Measurements from ENCODE around the gene PPP1R12C.

The PPP1R12C gene

GRCh38 chr19:55088543-55089341, 28.7 kb downstream of the PPP1R12C start:
- peak; percentile 53 to 72 for DNase-seq

GRCh38 chr19:55088021-55088451, 29.4 kb downstream of the PPP1R12C start:
- no peak for DNase-seq

DNA sequence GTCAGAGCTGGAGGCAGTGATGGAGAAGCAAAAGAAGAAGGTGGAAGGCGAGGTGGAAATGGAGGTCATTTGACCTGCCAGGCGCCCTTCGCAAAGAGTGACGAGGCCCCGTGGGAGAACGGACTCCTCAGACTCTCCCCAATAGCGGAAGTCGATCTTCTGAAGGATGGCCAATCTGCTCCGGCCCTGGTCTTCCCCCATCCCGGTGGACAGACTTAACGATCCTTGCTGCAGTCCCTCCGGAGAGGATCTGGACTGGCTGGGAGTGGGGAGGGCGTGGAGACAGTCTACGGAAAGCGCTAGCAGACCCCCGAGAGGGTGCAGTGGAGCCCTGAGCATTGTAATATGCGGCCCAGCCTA, 29.9 kb downstream of the PPP1R12C start:
- DNase-seq = no peak

DNA sequence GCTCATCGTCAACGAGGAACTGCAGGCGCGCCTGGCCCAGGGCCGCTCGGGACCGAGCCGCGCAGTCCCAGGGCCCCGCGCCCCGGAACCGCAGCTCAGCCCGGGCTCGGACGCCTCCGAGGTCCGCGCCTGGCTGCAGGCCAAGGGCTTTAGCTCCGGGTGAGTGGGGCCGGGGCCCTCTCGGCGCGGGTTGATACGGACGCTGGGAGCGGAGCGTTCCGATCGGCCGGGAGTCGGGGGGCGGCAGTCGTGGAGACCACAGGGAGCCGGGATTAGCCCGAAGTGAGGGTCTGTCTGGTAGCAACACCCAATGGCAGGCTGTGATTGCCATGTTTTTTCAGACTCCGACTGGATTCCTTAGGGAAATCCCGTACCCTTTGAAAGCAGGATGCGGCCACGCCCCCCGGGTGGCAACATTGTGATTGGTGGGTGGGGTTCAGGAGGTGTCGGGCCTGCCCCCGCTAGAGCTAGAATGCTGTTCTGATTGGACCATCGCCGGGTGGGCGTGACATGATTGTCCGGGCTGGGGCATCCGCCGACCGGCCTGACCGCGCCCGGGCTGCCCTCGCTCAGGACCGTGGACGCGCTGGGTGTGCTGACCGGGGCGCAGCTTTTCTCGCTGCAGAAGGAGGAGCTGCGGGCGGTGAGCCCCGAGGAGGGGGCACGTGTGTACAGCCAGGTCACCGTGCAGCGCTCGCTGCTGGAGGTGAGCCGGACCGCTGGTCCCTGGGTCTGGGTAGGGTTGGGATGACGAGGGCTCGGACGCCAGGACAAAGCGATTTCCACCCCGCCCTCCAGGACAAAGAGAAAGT, 30.5 kb downstream of the PPP1R12C start:
- peak; percentile 23 to 30 for DNase-seq

DNA sequence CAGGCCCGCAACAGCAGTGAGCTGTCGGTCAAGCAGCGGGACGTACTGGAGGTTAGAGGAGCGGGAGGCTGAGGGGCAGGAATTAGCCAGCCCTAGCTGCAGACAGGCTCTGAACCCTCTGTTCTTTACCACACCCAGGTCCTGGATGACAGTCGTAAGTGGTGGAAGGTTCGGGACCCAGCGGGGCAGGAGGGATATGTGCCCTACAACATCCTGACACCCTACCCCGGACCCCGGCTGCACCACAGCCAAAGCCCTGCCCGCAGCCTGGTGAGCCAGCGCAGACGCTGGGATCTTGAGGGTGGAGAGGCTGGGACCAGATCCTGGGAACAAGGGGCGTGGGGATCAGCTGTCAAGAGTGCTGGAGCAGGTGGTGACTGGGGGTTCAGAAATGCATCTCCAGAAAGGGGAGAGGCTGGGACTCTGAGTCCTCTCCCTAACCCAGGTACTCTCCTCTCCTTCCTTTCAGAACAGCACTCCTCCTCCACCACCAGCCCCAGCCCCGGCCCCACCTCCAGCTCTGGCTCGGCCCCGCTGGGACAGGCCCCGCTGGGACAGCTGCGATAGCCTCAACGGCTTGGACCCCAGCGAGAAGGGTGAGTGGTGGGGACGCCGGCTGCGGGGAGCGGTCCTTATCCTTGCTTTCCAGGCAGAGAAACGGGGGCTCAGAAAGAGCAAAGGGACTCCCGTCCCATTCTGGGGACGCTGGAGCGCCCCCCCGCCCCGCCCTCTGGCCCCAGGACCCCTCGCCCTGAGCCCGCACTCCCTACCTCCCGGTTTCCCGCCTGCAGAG, 31.3 kb downstream of the PPP1R12C start:
- DNase-seq = no peak

- DNase-seq = no peak
Measured at GRCh38 chr19:55084416-55084815, 33.0 kb downstream of the PPP1R12C start.

GRCh38 chr19:55083004-55083850, 34.2 kb downstream of the PPP1R12C start:
- no peak for DNase-seq

DNA sequence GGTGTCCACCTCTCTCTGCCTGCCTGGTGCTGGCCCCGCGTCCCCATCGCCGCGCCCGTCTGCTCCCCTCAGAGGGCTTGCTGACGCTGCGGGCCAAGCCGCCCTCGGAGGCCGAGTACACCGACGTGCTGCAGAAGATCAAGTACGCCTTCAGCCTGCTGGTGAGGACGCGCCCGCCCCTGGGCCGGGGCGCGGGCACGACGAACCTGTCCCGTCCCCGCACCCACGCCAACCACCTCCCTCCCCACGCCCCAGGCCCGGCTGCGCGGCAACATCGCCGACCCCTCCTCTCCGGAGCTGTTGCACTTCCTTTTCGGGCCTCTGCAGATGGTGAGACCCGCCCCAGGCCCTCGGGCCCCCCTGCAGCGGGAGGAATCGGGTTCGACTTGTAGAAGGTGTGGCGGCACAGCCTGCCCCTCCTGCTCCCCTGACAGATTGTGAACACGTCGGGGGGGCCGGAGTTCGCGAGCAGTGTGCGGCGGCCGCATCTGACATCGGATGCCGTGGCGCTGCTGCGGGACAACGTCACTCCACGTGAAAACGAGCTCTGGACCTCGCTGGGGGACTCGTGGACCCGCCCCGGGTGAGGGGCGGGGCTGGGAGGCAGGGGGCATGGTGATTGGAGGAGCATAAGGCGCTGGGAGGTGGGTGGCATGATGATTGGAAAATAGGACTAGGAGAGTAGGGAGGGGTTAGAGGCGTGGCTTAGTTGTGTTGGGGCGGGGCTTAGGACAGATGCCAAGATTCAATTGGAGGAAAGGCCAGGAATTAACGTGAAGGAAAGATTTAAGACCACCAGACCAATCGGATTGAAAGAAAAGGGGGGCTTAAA, 35.2 kb downstream of the PPP1R12C start:
- DNase-seq = no peak

DNA sequence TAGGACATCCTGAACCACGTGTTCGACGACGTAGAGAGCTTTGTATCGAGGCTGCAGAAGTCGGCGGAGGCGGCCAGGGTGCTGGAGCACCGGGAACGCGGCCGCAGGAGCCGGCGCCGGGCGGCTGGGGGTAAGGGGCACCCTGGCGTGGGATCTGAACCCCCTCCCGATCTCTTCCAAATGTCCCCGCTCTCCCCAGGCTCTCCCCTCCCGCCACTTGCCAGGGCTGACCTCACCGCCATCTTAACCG, 35.7 kb downstream of the PPP1R12C start:
- no peak for DNase-seq

DNA sequence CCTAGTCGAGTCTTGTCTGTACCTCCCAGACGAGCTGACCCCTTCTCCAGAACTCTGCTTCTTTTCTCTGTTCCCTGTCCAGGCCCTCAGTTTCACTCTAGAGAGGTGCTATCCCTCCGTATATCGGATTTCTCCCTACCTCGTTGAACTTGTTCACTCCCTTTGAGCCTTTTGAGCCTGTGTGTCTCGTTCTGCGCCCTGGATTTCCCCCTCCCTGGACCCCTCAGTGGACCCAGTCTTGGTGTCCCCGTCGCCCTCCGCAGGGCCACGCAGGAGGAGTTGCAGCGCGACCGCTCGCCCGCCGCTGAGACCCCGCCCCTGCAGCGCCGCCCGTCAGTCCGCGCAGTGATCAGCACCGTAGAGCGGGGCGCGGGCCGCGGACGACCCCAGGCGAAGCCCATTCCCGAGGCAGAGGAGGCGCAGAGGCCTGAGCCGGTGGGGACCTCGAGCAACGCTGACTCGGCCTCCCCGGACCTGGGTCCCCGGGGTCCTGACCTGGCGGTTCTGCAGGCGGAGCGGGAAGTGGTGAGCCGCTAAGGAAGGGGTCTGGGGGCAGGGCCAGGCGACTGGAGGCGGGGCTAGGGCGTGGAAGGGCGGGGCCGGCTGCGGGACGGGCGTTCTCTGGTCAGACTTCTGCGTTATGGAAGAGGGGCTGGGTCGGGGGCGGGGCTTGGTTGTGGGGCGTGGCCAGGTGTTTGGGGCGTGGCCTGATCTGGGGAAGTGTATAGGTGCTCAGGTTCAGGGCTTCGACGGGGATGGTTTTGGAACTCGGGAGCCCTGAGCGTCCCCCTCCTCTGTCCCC, 36.3 kb downstream of the PPP1R12C start:
- peak; percentile 20 to 51 for DNase-seq

- DNase-seq = peak; percentile 84 to 92
Measured at GRCh38 chr19:55080121-55080967, 37.1 kb downstream of the PPP1R12C start.

GRCh38 chr19:55079400-55080038, 37.9 kb downstream of the PPP1R12C start:
- no peak for DNase-seq

GRCh38 chr19:55078996-55079395, 38.4 kb downstream of the PPP1R12C start:
- DNase-seq = no peak

- no peak for DNase-seq
Measured at GRCh38 chr19:55077106-55077505, 40.3 kb downstream of the PPP1R12C start.

GRCh38 chr19:55076321-55076720, 41.1 kb downstream of the PPP1R12C start:
- no peak for DNase-seq

- DNase-seq = no peak
Measured at GRCh38 chr19:55075371-55075998, 42.0 kb downstream of the PPP1R12C start, which contains the start of gene EPS8L1. Gene EPS8L1, plus strand, starts transcription at chr19:55075869. Its CDS starts 576 bp downstream, at chr19:55076445.

DNA sequence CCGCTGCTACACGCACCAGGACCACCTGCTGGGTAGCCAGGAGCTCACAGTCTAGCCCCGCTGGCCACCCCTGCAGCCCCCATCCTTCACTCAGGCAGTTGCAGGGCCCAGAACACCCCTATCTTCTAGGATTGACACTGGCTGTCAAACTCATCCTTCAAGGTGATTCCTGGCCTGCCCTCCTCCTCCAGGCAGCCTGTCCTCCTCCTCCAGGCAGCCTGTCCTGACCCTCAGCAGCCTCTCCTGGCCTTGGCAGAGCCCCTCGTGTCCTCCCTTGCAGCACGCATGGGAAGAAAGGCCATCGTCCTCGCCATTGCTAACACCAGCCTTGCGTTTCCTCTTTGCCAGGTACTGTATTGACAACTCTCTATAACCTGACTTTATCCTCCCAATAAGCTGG, 45.5 kb downstream of the PPP1R12C start:
- DNase-seq = no peak

DNA sequence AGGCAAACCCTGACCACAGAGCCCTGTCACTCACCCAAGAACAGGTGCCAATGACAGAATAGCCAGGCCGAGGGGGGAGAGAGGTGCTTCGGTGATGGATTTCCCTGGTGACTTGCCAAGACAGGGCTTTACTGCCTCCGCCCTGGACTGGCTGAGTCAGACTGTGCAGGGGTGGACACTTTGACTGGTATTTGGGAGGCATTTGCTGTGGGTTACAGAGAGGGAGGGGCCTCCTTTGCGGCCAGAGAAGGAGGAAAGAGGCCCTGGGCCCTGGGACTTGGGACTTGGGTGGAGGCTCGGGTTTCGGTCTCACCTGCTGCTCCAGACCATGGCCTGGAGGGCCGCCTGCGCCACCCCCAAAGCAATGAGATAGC, 46.3 kb downstream of the PPP1R12C start:
- DNase-seq = no peak
